Endodermal cell (in vitro differentiated cells): ENCODE measurements around the gene ROBO3. TPM values are rescaled to one million over a fixed set of nuclear protein-coding genes. Genes with fewer than 3 reads are reported as not detected.

Experiments used
- DNase-seq: peaks from one replicate; pipeline ENCODE4 v3.0.0-alpha.2; 2017
- H3K27ac ChIP-seq: 2 replicates; pipeline ENCODE4 v1.5.1; 2013; ENCODE audit warnings: mild to moderate bottlenecking, low read depth, low read length, moderate library complexity
- H3K27me3 ChIP-seq: 2 replicates; pipeline ENCODE4 v1.6.1; 2013; ENCODE audit warnings: mild to moderate bottlenecking, low read length, moderate library complexity; ENCODE audit not compliant: insufficient read depth, control insufficient read depth, poor library complexity, severe bottlenecking
- H3K36me3 ChIP-seq: 2 replicates; pipeline ENCODE4 v1.7.0; 2013; ENCODE audit warnings: mild to moderate bottlenecking, low read length, moderate library complexity; ENCODE audit not compliant: control insufficient read depth, insufficient read depth
- H3K4me1 ChIP-seq: one replicate; pipeline ENCODE4 v1.7.0; 2013; ENCODE audit warnings: low read length; ENCODE audit not compliant: control insufficient read depth, insufficient read depth
- H3K4me3 ChIP-seq: 2 replicates; pipeline ENCODE4 v1.5.1; 2013; ENCODE audit warnings: mild to moderate bottlenecking, low read length, moderate library complexity
- H3K9ac ChIP-seq: 2 replicates; pipeline ENCODE4 v1.6.1; 2013; ENCODE audit warnings: mild to moderate bottlenecking, low read length, moderate library complexity; ENCODE audit not compliant: poor library complexity, severe bottlenecking; ENCODE audit errors: extremely low read depth
- H3K9me3 ChIP-seq: 2 replicates; pipeline ENCODE4 v1.6.1; 2013; ENCODE audit warnings: mild to moderate bottlenecking, low read length, moderate library complexity; ENCODE audit not compliant: control insufficient read depth
- H3K27ac Mint-ChIP-seq: 2 replicates; pipeline ENCODE4 v1.8.0; 2020; ENCODE audit warnings: mixed read lengths
- H3K27me3 Mint-ChIP-seq: 2 replicates; pipeline ENCODE4 v1.8.0; 2021; ENCODE audit warnings: mild to moderate bottlenecking, mixed read lengths; ENCODE audit not compliant: insufficient read depth
- H3K36me3 Mint-ChIP-seq: 2 replicates; pipeline ENCODE4 v1.8.0; 2020; ENCODE audit warnings: low read depth, mixed read lengths
- H3K4me1 Mint-ChIP-seq: 2 replicates; pipeline ENCODE4 v1.8.0; 2020; ENCODE audit warnings: mixed read lengths
- H3K4me3 Mint-ChIP-seq: 2 replicates; pipeline ENCODE4 v1.8.0; 2020; ENCODE audit warnings: mild to moderate bottlenecking, moderate library complexity, mixed read lengths
- H3K9me3 Mint-ChIP-seq: 2 replicates; pipeline ENCODE4 v1.8.0; 2020; ENCODE audit warnings: mild to moderate bottlenecking, mixed read lengths
- WGBS, 2 experiments: methylation state at CpG; one replicate each; pipeline versions ENCODE4 v1.1.5 to v1.1.7; 2013; ENCODE audit warnings: missing lambda C conversion rate in 2 of 2, mixed read lengths in 1 of 2; ENCODE audit not compliant: insufficient coverage in 1 of 2, insufficient read length in 1 of 2; 5-methylcytosine and 5-hydroxymethylcytosine counted together
- total RNA-seq, 2 donors: library from RNA; stranded (reverse); fragmentation: NEBNext Ultra II Directional in 1 of 2; extraction: Animal tissue kit (Norgen Biotek cat#: 25700) in 1 of 2; gene quantifications; 2 replicates in 1 of 2; 3 replicates in 1 of 2; pipeline ENCODE4 v1.2.1, GENCODE V29; 2021
- TF ChIP-seq, protein P1 (sequence below): fragments of 200-600 bp; sonication (generic); conservative IDR thresholded peaks from 2 replicates; pipeline ENCODE4 v1.5.0; 2021; ENCODE audit warnings: antibody characterized with exemption, mild to moderate bottlenecking

Gene ROBO3
- total RNA-seq, 2 donors from 2014 or later, result 15.3 to 16.2 TPM

GRCh38 chr11:124867700-124868099 is 2.5 kb downstream of the ROBO3 start:
- peaks cover 8% of the 10 kb centered on the region for H3K4me1 ChIP-seq
- H3K4me3 Mint-ChIP-seq, result no peak overlapping the region
- H3K27ac Mint-ChIP-seq, result no peak overlapping the region
- no peak overlapping the region for H3K4me3 ChIP-seq
- peaks cover 100% of the 10 kb centered on the region for H3K27me3 ChIP-seq
- H3K9ac ChIP-seq, result no peak overlapping the region
- H3K27me3 Mint-ChIP-seq, result peaks cover 100% of the 10 kb centered on the region
- no peaks in the 10 kb centered on the region for H3K36me3 Mint-ChIP-seq
- peak; percentile 79 for DNase-seq
- peaks cover 14% of the 10 kb centered on the region for H3K4me1 Mint-ChIP-seq
- TF ChIP-seq, protein P1, sequence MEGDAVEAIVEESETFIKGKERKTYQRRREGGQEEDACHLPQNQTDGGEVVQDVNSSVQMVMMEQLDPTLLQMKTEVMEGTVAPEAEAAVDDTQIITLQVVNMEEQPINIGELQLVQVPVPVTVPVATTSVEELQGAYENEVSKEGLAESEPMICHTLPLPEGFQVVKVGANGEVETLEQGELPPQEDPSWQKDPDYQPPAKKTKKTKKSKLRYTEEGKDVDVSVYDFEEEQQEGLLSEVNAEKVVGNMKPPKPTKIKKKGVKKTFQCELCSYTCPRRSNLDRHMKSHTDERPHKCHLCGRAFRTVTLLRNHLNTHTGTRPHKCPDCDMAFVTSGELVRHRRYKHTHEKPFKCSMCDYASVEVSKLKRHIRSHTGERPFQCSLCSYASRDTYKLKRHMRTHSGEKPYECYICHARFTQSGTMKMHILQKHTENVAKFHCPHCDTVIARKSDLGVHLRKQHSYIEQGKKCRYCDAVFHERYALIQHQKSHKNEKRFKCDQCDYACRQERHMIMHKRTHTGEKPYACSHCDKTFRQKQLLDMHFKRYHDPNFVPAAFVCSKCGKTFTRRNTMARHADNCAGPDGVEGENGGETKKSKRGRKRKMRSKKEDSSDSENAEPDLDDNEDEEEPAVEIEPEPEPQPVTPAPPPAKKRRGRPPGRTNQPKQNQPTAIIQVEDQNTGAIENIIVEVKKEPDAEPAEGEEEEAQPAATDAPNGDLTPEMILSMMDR, result peak; percentile 69
- no peak overlapping the region for H3K27ac ChIP-seq
- no peaks in the 10 kb centered on the region for H3K9me3 Mint-ChIP-seq
- no peaks in the 10 kb centered on the region for H3K9me3 ChIP-seq
- WGBS, 2 experiments, result 11 to 14% methylated on average over 7 to 8 of the region's 8 CpGs
- no peaks in the 10 kb centered on the region for H3K36me3 ChIP-seq

GRCh38 chr11:124868331-124869274 is 3.4 kb downstream of the ROBO3 start:
- peak; percentile 71 for DNase-seq
- H3K36me3 Mint-ChIP-seq, result no peaks in the 10 kb centered on the region
- H3K4me1 Mint-ChIP-seq, result peaks cover 6% of the 10 kb centered on the region
- Histone ChIP-seq H3K9me3 (no peaks in the 10 kb centered on the region), H3K9ac (no peak overlapping the region), H3K4me3 (no peak overlapping the region), H3K27ac (no peak overlapping the region), H3K4me1 (peaks cover 8% of the 10 kb centered on the region), H3K27me3 (peaks cover 100% of the 10 kb centered on the region), H3K36me3 (no peaks in the 10 kb centered on the region)
- H3K27ac Mint-ChIP-seq, result no peak overlapping the region
- TF ChIP-seq, protein P1, result peak; percentile 40
- no peak overlapping the region for H3K4me3 Mint-ChIP-seq
- 18 to 21% methylated on average over 29 to 63 of the region's 63 CpGs for WGBS, 2 experiments
- H3K9me3 Mint-ChIP-seq, result no peaks in the 10 kb centered on the region
- H3K27me3 Mint-ChIP-seq, result peaks cover 100% of the 10 kb centered on the region

GRCh38 chr11:124869331-124869730 is 4.1 kb downstream of the ROBO3 start:
- Histone ChIP-seq H3K36me3 (no peaks in the 10 kb centered on the region), H3K9ac (no peak overlapping the region), H3K4me3 (no peak overlapping the region), H3K27me3 (peaks cover 100% of the 10 kb centered on the region), H3K9me3 (no peaks in the 10 kb centered on the region), H3K27ac (no peak overlapping the region), H3K4me1 (peaks cover 8% of the 10 kb centered on the region)
- Mint-ChIP-seq H3K4me3 (no peak overlapping the region), H3K4me1 (peaks cover 2% of the 10 kb centered on the region), H3K27ac (no peak overlapping the region), H3K36me3 (no peaks in the 10 kb centered on the region), H3K9me3 (no peaks in the 10 kb centered on the region), H3K27me3 (peaks cover 100% of the 10 kb centered on the region)
- 23 to 27% methylated on average over 5 to 16 of the region's 16 CpGs for WGBS, 2 experiments
- peak; percentile 47 for DNase-seq
- TF ChIP-seq, protein P1, result no peak
